GM12872 (cell line): ENCODE measurements around the gene CACNA2D2.

Source experiments
- CTCF ChIP-seq: IDR thresholded peaks from 3 replicates; pipeline ENCODE4 v1.5.1; 2011; ENCODE audit warnings: low read depth, mild to moderate bottlenecking, low read length, moderate library complexity; ENCODE audit not compliant: insufficient read depth

Gene CACNA2D2

GRCh38 chr3:50378024-50378423 is 125.4 kb downstream of the CACNA2D2 start:
- no peak for TF ChIP-seq CTCF

- TF ChIP-seq CTCF: peak; percentile 15; the same call in 1 of the 3 replicates
Observed at GRCh38 chr3:50375258-50375931, 128.0 kb downstream of the CACNA2D2 start.

- TF ChIP-seq CTCF: no peak
Observed at GRCh38 chr3:50374363-50375257, 128.8 kb downstream of the CACNA2D2 start.

GRCh38 chr3:50373146-50374051 is 130.0 kb downstream of the CACNA2D2 start:
- TF ChIP-seq CTCF: no peak

- no peak for TF ChIP-seq CTCF
Observed at GRCh38 chr3:50372349-50372748, 131.1 kb downstream of the CACNA2D2 start.

GRCh38 chr3:50371133-50371685 is 132.2 kb downstream of the CACNA2D2 start:
- TF ChIP-seq CTCF: no peak
